HG03039 (cell line): ENCODE results near the gene DNMBP.
"Not testable (repeated sequence)": the region's sequence is repeated elsewhere in the genome, so short reads cannot be mapped to it uniquely, and the experiment has no call there.

ENCODE experiments used
- ATAC-seq: cut with Tn5 transposase; IDR thresholded peaks from one replicate; pipeline ENCODE4 v1.9.1; 2021; ENCODE audit warnings: mild to moderate bottlenecking, moderate library complexity; ENCODE audit not compliant: unreplicated experiment

Gene DNMBP

GRCh38 chr10:99870123-99870730 is 139.5 kb downstream of the DNMBP start:
- no peak for ATAC-seq

GRCh38 chr10:99869581-99870122 is 140.1 kb downstream of the DNMBP start:
- ATAC-seq = no peak

DNA sequence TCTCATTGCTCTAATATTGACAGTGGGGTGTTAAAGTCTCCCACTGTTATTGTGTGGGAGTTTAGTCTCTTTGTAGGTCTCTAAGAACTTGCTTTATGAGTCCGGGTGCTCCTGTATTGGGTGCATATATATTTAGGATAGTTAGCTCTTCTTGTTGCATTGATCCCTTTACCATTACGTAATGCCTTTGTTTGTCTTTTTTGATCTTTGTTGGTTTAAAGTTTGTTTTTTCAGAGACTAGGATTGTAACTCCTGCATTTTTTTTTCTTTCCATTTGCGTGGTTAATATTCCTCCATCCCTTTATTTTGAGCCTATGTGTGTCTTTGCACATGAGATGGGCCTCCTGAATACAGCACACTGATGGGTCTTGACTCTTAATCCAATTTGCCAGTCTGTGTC is 142.5 kb downstream of the DNMBP start:
- not testable (repeated sequence) for ATAC-seq

DNA sequence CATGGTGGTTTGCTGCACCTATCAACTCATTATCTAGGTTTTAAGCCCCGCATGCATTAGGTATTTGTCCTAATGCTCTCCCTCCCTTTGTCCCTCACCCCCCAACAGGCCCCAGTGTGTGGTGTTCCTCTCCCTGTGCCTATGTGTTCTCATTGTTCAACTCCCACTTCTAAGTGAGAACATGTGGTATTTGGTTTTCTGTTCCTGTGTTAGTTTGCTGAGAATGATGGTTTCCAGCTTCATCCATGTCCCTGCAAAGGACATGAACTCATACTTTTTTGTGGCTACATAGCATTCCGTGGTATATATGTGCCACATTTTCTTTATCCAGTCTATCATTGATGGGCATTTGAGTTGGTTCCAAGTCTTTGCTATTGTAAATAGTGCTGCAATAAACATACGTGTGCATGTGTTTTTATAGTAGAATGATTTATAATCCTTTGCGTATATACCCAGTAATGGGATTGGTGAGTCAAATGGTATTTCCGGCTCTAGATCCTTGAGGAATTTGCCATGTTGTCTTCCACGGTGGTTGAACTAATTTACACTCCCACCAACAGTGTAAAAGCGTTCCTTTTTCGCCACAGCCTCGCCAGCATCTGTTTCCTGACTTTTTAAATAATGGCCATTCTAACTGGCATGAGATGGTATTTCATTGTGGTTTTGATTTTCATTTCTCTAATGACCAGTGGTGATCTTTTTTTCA is 146.1 kb downstream of the DNMBP start:
- not testable (repeated sequence) for ATAC-seq

- ATAC-seq = no peak
Measured at GRCh38 chr10:99860466-99860865, 149.3 kb downstream of the DNMBP start.

DNA sequence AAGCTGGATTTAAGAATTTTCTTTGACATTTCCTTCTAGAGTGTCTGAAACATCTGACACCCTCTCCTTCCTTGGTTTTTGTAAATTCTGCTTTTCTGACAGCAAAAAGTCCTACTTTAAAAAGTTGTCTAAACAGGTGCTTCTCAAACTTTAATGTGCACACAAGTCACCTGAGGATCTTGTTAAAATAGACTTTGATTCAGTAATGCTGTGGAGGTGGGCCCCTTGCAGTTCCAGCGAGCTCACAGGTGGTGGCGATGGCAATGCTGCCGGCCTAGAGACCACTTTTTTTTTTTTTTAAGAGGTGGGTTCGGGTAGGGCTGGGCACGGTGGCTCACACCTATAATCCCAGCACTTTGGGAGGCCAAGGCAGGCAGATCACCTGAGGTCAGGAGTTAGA is 150.2 kb downstream of the DNMBP start:
- no peak for ATAC-seq

DNA sequence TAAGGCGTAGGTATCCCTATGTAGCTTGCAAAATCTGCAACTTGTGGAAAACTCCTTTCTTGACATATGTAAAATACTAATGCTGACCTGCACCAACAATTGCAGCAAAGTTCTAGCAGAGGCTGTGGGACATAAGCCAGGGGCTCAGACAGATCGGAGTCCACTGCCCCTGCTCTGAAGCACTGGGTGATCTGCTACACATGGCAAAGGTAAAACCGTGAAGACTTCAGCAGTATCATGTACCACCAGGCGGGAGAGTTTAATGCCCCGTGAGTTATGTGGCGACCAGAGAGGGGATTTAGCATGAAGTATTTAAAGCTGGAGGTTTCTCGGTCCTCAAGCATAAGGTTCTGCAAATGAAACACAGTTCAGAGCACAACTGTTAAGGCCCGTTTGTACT is 150.9 kb downstream of the DNMBP start:
- ATAC-seq = no peak

GRCh38 chr10:99855479-99856071 is 154.2 kb downstream of the DNMBP start:
- ATAC-seq = no peak

DNA sequence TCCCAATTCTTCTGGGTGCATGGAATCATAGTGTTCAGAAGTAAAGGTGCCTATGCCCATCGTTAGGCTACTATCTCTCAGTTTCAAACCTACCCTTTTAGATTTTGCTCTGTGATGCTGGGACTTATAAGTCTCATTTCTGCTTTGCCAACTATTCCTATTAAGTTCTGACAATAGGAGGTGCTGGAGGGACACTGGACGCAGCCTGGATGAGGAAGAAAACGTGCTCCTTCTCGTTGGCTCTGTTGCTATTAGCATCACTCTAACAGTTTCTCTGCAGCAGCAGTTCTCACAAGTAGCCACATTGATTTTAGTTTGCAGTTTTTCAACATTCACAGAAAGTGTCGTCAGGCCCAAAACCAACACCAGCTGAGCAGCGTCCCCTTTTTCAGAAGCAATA is 154.9 kb downstream of the DNMBP start:
- ATAC-seq = no peak

DNA sequence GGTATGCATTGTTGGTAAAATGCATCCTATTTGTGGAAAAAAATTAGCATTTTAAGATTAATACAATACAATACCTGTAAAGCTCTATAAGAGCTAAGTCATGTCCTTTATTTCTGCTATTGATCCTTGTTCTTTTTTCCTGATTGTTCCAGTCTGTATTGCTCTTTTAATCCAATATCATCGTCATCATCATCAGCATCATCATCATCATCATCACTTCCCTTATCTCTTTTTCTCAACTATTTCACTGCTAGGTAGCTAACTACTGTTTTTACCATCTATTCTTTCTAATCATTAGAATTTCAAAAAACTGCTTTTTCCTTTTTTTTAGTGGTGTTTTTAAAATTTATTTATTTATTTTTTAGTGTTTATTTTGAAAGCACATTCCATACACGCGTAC is 156.1 kb downstream of the DNMBP start:
- no peak for ATAC-seq

DNA sequence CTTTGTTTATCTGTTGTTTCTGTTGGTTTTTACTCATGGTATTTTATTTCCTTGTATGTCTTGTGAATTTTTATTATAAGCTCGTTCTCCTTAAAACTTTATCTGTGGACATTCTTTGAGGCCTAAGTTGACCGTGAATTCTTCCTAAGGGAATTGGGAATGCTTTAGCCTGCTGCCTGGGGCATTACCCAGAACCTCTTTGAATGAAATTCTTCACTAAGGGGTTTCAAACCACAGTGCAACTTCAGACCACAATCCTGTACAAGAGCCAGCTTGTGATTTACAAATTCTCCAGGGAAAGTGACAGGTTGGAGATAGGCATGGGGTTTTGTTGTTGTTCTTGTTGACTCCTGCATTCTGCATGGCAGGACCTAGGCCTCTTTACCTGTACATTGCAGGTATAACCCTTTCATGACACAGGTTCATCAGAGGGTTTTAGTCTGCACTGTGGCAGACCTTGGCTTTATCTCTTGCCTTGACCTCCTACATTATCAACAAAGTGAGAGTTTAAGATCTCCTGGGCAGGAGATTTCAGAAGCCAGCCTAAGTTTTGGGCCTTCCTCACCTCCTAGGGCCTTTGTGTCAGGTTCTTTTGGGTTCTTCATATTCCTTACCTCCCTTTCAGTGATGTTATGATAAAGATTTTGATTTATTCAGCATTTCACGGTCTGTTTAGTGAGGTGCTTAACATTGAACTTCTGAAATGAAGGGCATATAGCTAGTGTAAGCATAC is 157.1 kb downstream of the DNMBP start:
- no peak for ATAC-seq

- no peak for ATAC-seq
Measured at GRCh38 chr10:99851825-99852224, 157.9 kb downstream of the DNMBP start.

DNA sequence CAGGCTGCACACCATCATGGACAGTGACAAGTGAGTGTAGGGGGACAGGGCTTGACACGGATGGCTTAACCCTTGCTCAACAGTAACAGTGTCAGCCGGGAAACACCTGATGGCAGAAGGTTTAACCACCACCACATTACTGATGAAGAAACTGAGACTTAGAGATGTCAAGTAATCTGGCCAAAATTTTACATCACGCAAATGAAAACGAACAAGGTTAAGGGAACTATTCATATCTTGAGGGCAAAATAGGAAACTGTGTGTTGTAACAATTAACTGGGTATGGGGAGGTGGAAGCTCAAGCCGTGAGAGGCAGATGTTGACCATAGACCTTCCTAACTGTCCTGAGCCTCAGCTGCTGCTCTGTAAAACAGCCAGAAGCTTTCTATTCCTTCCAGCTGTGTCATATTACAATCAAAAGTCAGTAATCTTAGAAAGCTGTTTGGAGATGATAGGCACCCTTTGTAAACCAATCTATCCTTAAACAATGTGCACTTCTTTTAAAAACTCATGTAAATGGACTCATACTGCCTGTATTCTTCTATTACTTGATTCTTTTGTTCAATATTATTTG is 158.9 kb downstream of the DNMBP start:
- no peak for ATAC-seq

DNA sequence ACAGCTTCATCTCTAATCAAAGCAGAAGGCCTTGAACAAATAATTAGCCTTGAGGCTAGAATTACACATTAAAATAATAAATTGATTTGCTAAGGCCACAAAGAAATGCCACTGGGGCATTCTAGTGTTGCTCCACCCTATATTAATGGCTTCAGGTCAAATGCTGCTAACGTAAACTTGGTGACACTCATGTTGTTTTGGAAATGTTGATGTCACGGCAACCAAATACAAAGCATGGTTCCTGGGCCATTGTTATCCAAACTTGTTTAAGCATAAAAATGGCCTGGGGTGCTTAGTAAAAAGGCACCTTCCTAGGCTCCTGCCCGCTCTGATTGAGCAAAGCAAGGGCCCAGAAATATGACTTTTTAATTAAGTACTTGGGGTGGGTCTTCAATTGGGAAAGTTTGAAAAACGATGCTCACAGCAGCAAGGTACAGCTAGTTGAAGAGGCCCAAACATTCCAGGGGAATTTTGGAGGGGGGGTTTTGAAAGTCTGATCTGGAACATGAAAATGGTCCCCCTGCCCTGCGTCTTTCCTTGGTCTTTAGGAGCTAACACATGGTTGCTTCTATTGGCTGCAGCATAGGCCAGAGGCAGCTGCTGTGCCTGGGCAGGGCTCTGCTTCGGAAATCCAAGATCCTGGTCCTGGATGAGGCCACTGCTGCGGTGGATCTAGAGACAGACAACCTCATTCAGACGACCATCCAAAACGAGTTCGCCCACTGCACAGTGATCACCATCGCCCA is 159.6 kb downstream of the DNMBP start:
- ATAC-seq = no peak

GRCh38 chr10:99849536-99849935 is 160.2 kb downstream of the DNMBP start:
- no peak for ATAC-seq

- no peak for ATAC-seq
Measured at GRCh38 chr10:99849057-99849456, 160.7 kb downstream of the DNMBP start.

- peak; percentile 62 for ATAC-seq
Measured at GRCh38 chr10:99845837-99846382, 163.8 kb downstream of the DNMBP start.

- ATAC-seq = no peak
Measured at GRCh38 chr10:99844433-99844955, 165.3 kb downstream of the DNMBP start.

DNA sequence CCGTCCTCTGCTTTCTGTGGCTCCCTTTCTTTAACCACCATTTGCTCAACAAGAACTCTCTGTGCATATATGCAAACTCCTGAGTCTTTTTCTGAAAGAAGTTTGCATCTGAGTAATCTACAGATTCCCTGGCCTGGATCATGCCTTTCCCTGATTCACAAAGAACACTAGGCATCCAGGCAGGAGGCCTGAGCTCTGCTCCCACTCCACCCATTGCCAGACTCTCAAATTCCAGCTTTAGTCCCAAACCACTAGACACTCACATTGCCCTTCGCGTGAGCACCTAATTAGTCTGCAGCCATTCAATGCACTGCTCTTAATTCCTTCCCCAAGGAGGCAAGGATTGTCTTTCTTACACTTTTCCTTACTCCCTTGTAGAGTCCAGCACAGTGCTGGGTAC is 166.4 kb downstream of the DNMBP start:
- no peak for ATAC-seq

DNA sequence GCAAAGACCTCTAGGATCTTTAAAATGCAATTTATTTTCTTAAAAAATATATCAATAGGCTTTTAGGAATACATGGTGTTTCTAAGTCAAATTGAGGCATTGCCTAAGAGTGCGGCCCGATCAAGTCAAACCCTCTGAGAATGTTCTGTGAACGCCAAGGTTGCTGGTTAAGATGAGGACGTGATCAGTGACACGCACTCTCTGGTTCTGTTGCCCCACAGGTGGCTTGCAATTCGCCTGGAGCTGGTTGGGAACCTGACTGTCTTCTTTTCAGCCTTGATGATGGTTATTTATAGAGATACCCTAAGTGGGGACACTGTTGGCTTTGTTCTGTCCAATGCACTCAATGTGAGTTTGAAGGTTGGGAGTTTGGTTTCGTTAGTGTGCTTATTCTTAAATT is 168.0 kb downstream of the DNMBP start:
- no peak for ATAC-seq
